ENCODE measurements around the gene CKS1B.

DNA sequence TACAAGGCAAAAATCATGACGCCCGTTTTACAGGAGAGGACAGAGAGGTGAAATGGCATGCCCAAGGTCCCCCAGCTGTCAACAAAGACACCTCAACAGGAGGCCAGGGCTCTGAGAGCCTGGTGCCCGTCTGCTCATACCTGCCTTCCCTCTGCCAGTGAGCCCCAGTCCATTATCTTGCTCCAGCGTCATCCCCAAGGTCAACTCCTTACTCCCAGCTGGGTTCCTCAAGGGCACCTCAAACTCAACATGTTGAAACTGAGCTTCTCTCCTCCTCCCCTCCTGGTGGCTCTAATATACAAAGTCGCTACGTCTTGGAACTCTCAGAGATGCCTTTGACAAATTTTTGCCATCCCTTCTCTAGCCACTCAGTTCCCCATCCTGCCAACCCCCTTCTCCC, 21.8 kb upstream of the CKS1B start:
- TF ChIP-seq FOXA1 (IDR thresholded peaks at IDR 0.05) (no peak), RAD21 (IDR thresholded peaks at IDR 0.05) (no peak), GABPA (IDR thresholded peaks at IDR 0.05 in 1 of 2, conservative IDR thresholded peaks at IDR 0.05 in 1 of 2) (no peak), YY1 (IDR thresholded peaks at IDR 0.05) (no peak), MAX (IDR thresholded peaks at IDR 0.05) (no peak), JUND (IDR thresholded peaks at IDR 0.05) (no peak), HNF4G (IDR thresholded peaks at IDR 0.05) (no peak)
- TF ChIP-seq, protein P1, sequence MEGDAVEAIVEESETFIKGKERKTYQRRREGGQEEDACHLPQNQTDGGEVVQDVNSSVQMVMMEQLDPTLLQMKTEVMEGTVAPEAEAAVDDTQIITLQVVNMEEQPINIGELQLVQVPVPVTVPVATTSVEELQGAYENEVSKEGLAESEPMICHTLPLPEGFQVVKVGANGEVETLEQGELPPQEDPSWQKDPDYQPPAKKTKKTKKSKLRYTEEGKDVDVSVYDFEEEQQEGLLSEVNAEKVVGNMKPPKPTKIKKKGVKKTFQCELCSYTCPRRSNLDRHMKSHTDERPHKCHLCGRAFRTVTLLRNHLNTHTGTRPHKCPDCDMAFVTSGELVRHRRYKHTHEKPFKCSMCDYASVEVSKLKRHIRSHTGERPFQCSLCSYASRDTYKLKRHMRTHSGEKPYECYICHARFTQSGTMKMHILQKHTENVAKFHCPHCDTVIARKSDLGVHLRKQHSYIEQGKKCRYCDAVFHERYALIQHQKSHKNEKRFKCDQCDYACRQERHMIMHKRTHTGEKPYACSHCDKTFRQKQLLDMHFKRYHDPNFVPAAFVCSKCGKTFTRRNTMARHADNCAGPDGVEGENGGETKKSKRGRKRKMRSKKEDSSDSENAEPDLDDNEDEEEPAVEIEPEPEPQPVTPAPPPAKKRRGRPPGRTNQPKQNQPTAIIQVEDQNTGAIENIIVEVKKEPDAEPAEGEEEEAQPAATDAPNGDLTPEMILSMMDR (IDR thresholded peaks at IDR 0.05; ENCODE audit: low read depth, low read length, missing input control): no peak
- TF ChIP-seq, protein P2, sequence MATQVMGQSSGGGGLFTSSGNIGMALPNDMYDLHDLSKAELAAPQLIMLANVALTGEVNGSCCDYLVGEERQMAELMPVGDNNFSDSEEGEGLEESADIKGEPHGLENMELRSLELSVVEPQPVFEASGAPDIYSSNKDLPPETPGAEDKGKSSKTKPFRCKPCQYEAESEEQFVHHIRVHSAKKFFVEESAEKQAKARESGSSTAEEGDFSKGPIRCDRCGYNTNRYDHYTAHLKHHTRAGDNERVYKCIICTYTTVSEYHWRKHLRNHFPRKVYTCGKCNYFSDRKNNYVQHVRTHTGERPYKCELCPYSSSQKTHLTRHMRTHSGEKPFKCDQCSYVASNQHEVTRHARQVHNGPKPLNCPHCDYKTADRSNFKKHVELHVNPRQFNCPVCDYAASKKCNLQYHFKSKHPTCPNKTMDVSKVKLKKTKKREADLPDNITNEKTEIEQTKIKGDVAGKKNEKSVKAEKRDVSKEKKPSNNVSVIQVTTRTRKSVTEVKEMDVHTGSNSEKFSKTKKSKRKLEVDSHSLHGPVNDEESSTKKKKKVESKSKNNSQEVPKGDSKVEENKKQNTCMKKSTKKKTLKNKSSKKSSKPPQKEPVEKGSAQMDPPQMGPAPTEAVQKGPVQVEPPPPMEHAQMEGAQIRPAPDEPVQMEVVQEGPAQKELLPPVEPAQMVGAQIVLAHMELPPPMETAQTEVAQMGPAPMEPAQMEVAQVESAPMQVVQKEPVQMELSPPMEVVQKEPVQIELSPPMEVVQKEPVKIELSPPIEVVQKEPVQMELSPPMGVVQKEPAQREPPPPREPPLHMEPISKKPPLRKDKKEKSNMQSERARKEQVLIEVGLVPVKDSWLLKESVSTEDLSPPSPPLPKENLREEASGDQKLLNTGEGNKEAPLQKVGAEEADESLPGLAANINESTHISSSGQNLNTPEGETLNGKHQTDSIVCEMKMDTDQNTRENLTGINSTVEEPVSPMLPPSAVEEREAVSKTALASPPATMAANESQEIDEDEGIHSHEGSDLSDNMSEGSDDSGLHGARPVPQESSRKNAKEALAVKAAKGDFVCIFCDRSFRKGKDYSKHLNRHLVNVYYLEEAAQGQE (IDR thresholded peaks at IDR 0.05): no peak
